Spleen (tissue), 11 donors: ENCODE data around the gene TADA2B. TPM values are rescaled to one million over a fixed set of nuclear protein-coding genes. Genes with fewer than 3 reads are reported as not detected.

ENCODE experiments used
- DNase-seq: peaks from one replicate; pipeline ENCODE4 v3.0.0-alpha.2; 2020
- H3K27ac ChIP-seq, 8 donors: fragments of 200-600 bp; sonication (generic) in 7 of 8; 1 replicate in 4 of 8; 2 replicates in 4 of 8; pipeline versions ENCODE4 v1.5.0 to v1.8.0; 2016 to 2021; ENCODE audit warnings: inconsistent platforms in 4 of 8, mild to moderate bottlenecking in 4 of 8, moderate library complexity in 1 of 8
- H3K27me3 ChIP-seq, 7 donors: fragments of 200-600 bp; sonication (generic) in 6 of 7; replicated peaks in 1 of 7; 1 replicate in 4 of 7; 2 replicates in 3 of 7; pipeline versions ENCODE4 v1.5.0 to v1.8.0; 2016 to 2021; ENCODE audit warnings: inconsistent platforms in 3 of 7, mild to moderate bottlenecking in 1 of 7
- H3K36me3 ChIP-seq, 6 donors: fragments of 200-600 bp; sonication (generic) in 5 of 6; 1 replicate in 4 of 6; 2 replicates in 2 of 6; pipeline versions ENCODE4 v1.5.0 to v1.8.0; 2016 to 2021; ENCODE audit warnings: inconsistent platforms in 2 of 6
- H3K4me1 ChIP-seq, 6 donors: fragments of 200-600 bp; sonication (generic) in 5 of 6; 1 replicate in 3 of 6; 2 replicates in 3 of 6; pipeline versions ENCODE4 v1.5.0 to v1.8.0; 2016 to 2021; ENCODE audit warnings: inconsistent platforms in 3 of 6
- H3K4me3 ChIP-seq, 8 donors: fragments of 200-600 bp; sonication (generic) in 7 of 8; 1 replicate in 4 of 8; 2 replicates in 4 of 8; pipeline versions ENCODE4 v1.5.0 to v1.8.0; 2016 to 2021; ENCODE audit warnings: inconsistent platforms in 4 of 8, mild to moderate bottlenecking in 4 of 8, moderate library complexity in 2 of 8
- H3K9me3 ChIP-seq, 8 donors: fragments of 200-600 bp; sonication (generic) in 7 of 8; 1 replicate in 4 of 8; 2 replicates in 4 of 8; pipeline versions ENCODE4 v1.5.0 to v1.8.0; 2016 to 2021; ENCODE audit warnings: inconsistent platforms in 4 of 8
- CTCF ChIP-seq, 11 experiments: fragments of 200-600 bp in 7 of 11; fragments of 450-650 bp in 4 of 11; sonication (generic) in 4 of 11; IDR thresholded peaks in 8 of 11; conservative IDR thresholded peaks in 3 of 11; 1 replicate in 7 of 11; 2 replicates in 4 of 11; pipeline versions ENCODE4 v1.4.0 to v1.8.0; 2016 to 2021; ENCODE audit warnings: antibody characterized with exemption in 11 of 11, inconsistent platforms in 4 of 11, mild to moderate bottlenecking in 1 of 11
- POLR2A ChIP-seq, 3 donors: fragments of 450-650 bp; IDR thresholded peaks; one replicate each; pipeline ENCODE4 v1.5.1; 2017; ENCODE audit warnings: antibody characterized with exemption in 3 of 3, mild to moderate bottlenecking in 1 of 3
- POLR2AphosphoS5 ChIP-seq, 3 donors: sonication (generic); formaldehyde crosslinking; IDR thresholded peaks; one replicate each; pipeline ENCODE4 v1.5.1; 2017; ENCODE audit warnings: antibody characterized with exemption in 3 of 3
- WGBS, 5 donors: extraction: QIAGEN DNeasy Blood & Tissue Kit in 3 of 5; methylation state at CpG; one replicate each; pipeline versions ENCODE4 v1.1.5 to v1.1.7; 2013 to 2018; 5-methylcytosine and 5-hydroxymethylcytosine counted together
- intact Hi-C: fragments of 100-400 bp; cut with DNase I; formaldehyde crosslinking; loops from one replicate; pipeline ENCODE4 v1.15.0; 2023; ENCODE audit warnings: low total_unique reads
- polyA plus RNA-seq, 3 donors: library from polyadenylated mRNA; stranded (reverse); fragments of 200-250 nt; gene quantifications; one replicate each; pipeline ENCODE4 v1.2.1, GENCODE V29; 2013
- total RNA-seq, 7 donors: library from RNA; depleted of rRNA in 3 of 7; stranded (reverse); fragments of >200 nt in 3 of 7; fragmentation: NEBNext Ultra II Directional in 4 of 7; extraction: Animal tissue kit (Norgen Biotek cat#: 25700) in 4 of 7; gene quantifications; one replicate each; pipeline versions ENCODE4 v1.1.0 to v1.2.1, GENCODE V29; 2016 to 2021
- donor health status: healthy with polysubstance abuse.
- donor health status: DM: no; HTN: no; CAD: no; lungs with moderate emphysema.
- donor health status: DM: no; HTN: no; CAD: no.
- donor health status: Bipolar disorder and iron deficiency.
- donor health status: healthy.
- donor health status: DM: no; HTN: no; CAD: no.
- donor health status: DM: yes; HTN: yes; CAD: no.

Gene TADA2B
- total and polyA plus RNA-seq, 10 donors = 9.9 to 32.2 (median 25.8) TPM

- Histone ChIP-seq H3K27ac (no peak overlapping the region), H3K27me3 (no peaks in the 10 kb centered on the region), H3K4me1 (peaks cover 4 to 22% (median 16%) of the 10 kb centered on the region in 6 donors), H3K36me3 (no peaks in the 10 kb centered on the region), H3K9me3 (no peaks in the 10 kb centered on the region), H3K4me3 (no peak overlapping the region)
- no peak for DNase-seq
- intact Hi-C loops = no loop called here
- no peak for TF ChIP-seq CTCF (IDR thresholded peaks at IDR 0.05 in 8 of 11, conservative IDR thresholded peaks at IDR 0.05 in 3 of 11)
- TF ChIP-seq POLR2AphosphoS5 (IDR thresholded peaks at IDR 0.05) = no peak
- no peak for TF ChIP-seq POLR2A (IDR thresholded peaks at IDR 0.05)
- WGBS, 5 donors = 75 to 86% (median 83%) methylated on average over 9 to 11 of the region's 11 CpGs
Observed at GRCh38 chr4:7107166-7107905, 64.2 kb downstream of the TADA2B start.

Other genes starting within 250 kb of the TADA2B start
- gene TBC1D14, start 133.5 kb upstream of the TADA2B start, total RNA-seq = 100 to 1,000 TPM in 1 of 7 donors, 10 to 100 TPM in 6; 45.7 to 114 (median 79.2) TPM
- 10 to 100 TPM; 13.7 to 24.0 (median 18.2) TPM for gene TBC1D14, start 133.5 kb upstream of the TADA2B start, polyA plus RNA-seq
- 10 to 100 TPM; 21.3 to 42.7 (median 32.7) TPM for gene GRPEL1, start 24.7 kb downstream of the TADA2B start, total RNA-seq
- gene GRPEL1, start 24.7 kb downstream of the TADA2B start, polyA plus RNA-seq = 10 to 100 TPM; 17.6 to 29.6 (median 23.8) TPM
- gene SORCS2, start 149.2 kb downstream of the TADA2B start, total RNA-seq = 1 to 10 TPM in 1 of 7 donors, under 1 TPM in 6; 0.33 to 1.6 (median 0.61) TPM
- under 1 TPM; 0.35 to 0.96 (median 0.52) TPM for gene SORCS2, start 149.2 kb downstream of the TADA2B start, polyA plus RNA-seq